ENCODE results near the gene ACTA1.
A peak's percentile ranks its signal among the peaks of the same experiment; 100 is the strongest.

The ACTA1 gene

GRCh38 chr1:229452956-229453801 is 19.3 kb upstream of the ACTA1 start:
- TF ChIP-seq EZH2 (IDR thresholded peaks at IDR 0.05; ENCODE audit: borderline replicate concordance, low read depth, low read length, severe bottlenecking), result no peak
- TF ChIP-seq CTCF (IDR thresholded peaks at IDR 0.05; ENCODE audit: borderline replicate concordance, extremely low read depth, low read length, poor library complexity, severe bottlenecking), result peak; percentile 44
- ATAC-seq (ENCODE audit: insufficient read depth, low read depth) (no peak), DNase-seq (no peak)
- Histone ChIP-seq H3K4me1 (ENCODE audit: insufficient read depth, low read length) (no peaks in the 10 kb centered on the region), H3K4me2 (ENCODE audit: insufficient read depth, low read length) (no peak overlapping the region), H3K27ac (ENCODE audit: low read length) (no peak overlapping the region), H3K79me2 (ENCODE audit: insufficient read depth, low read length) (no peaks in the 10 kb centered on the region), H3K9ac (ENCODE audit: low read depth, low read length) (no peak overlapping the region), H3K4me3 (ENCODE audit: low read depth in 1 of 2, low read length in 2 of 2) (no peak overlapping the region), H2AFZ (ENCODE audit: low read depth, low read length) (no peak overlapping the region), H3K36me3 (ENCODE audit: insufficient read depth, low read length) (peaks cover 73% of the 10 kb centered on the region), H3K27me3 (ENCODE audit: insufficient read depth, low read length, poor library complexity) (no peaks in the 10 kb centered on the region), H4K20me1 (ENCODE audit: insufficient read depth, low read length) (no peaks in the 10 kb centered on the region), H3K9me3 (ENCODE audit: insufficient read depth, low read length, severe bottlenecking) (no peaks in the 10 kb centered on the region)

- Histone ChIP-seq H4K20me1 (ENCODE audit: insufficient read depth, low read length) (no peaks in the 10 kb centered on the region), H3K27me3 (ENCODE audit: insufficient read depth, low read length, poor library complexity) (no peaks in the 10 kb centered on the region), H2AFZ (ENCODE audit: low read depth, low read length) (no peak overlapping the region), H3K27ac (ENCODE audit: low read length) (no peak overlapping the region), H3K9ac (ENCODE audit: low read depth, low read length) (no peak overlapping the region), H3K79me2 (ENCODE audit: insufficient read depth, low read length) (no peaks in the 10 kb centered on the region), H3K36me3 (ENCODE audit: insufficient read depth, low read length) (peaks cover 60% of the 10 kb centered on the region), H3K9me3 (ENCODE audit: insufficient read depth, low read length, severe bottlenecking) (no peaks in the 10 kb centered on the region), H3K4me3 (ENCODE audit: low read depth in 1 of 2, low read length in 2 of 2) (no peak overlapping the region), H3K4me2 (ENCODE audit: insufficient read depth, low read length) (no peak overlapping the region), H3K4me1 (ENCODE audit: insufficient read depth, low read length) (no peaks in the 10 kb centered on the region)
- DNase-seq (no peak), ATAC-seq (ENCODE audit: insufficient read depth, low read depth) (no peak)
- TF ChIP-seq CTCF (IDR thresholded peaks at IDR 0.05; ENCODE audit: borderline replicate concordance, extremely low read depth, low read length, poor library complexity, severe bottlenecking) (no peak), EZH2 (IDR thresholded peaks at IDR 0.05; ENCODE audit: borderline replicate concordance, low read depth, low read length, severe bottlenecking) (no peak)
Measured at GRCh38 chr1:229448845-229449244, 15.0 kb upstream of the ACTA1 start.

- Histone ChIP-seq H3K4me1 (ENCODE audit: insufficient read depth, low read length) (no peaks in the 10 kb centered on the region), H3K9ac (ENCODE audit: low read depth, low read length) (no peak overlapping the region), H3K79me2 (ENCODE audit: insufficient read depth, low read length) (no peaks in the 10 kb centered on the region), H3K27me3 (ENCODE audit: insufficient read depth, low read length, poor library complexity) (no peaks in the 10 kb centered on the region), H3K27ac (ENCODE audit: low read length) (no peak overlapping the region), H3K4me2 (ENCODE audit: insufficient read depth, low read length) (no peak overlapping the region), H3K36me3 (ENCODE audit: insufficient read depth, low read length) (peaks cover 59% of the 10 kb centered on the region), H4K20me1 (ENCODE audit: insufficient read depth, low read length) (no peaks in the 10 kb centered on the region), H2AFZ (ENCODE audit: low read depth, low read length) (no peak overlapping the region), H3K9me3 (ENCODE audit: insufficient read depth, low read length, severe bottlenecking) (no peaks in the 10 kb centered on the region), H3K4me3 (ENCODE audit: low read depth in 1 of 2, low read length in 2 of 2) (no peak overlapping the region)
- DNase-seq (no peak), ATAC-seq (ENCODE audit: insufficient read depth, low read depth) (no peak)
- no peak for TF ChIP-seq EZH2 (IDR thresholded peaks at IDR 0.05; ENCODE audit: borderline replicate concordance, low read depth, low read length, severe bottlenecking)
- TF ChIP-seq CTCF (IDR thresholded peaks at IDR 0.05; ENCODE audit: borderline replicate concordance, extremely low read depth, low read length, poor library complexity, severe bottlenecking), result no peak
Measured at GRCh38 chr1:229448354-229448753, 14.5 kb upstream of the ACTA1 start.

Measured in DND-41 (cell line).